ENCODE measurements around the gene DRC1.

DRC1 gene

GRCh38 chr2:26400723-26401122, 997 bp upstream of the DRC1 start:
- no peak for DNase-seq

- no peak for DNase-seq
These were observed 5.8 kb downstream of the DRC1 start for GRCh38 chr2:26407526-26407925.

GRCh38 chr2:26409785-26410184, 8.1 kb downstream of the DRC1 start:
- DNase-seq: no peak

- DNase-seq: no peak
These were observed 9.1 kb downstream of the DRC1 start for GRCh38 chr2:26410764-26411243.

GRCh38 chr2:26411419-26411818, 9.7 kb downstream of the DRC1 start:
- DNase-seq: no peak

GRCh38 chr2:26412091-26412673, 10.5 kb downstream of the DRC1 start:
- no peak for DNase-seq

- no peak for DNase-seq
These were observed 12.6 kb downstream of the DRC1 start for GRCh38 chr2:26414311-26414710.

- DNase-seq: no peak
These were observed 20.2 kb downstream of the DRC1 start for GRCh38 chr2:26421961-26422360.

- DNase-seq: no peak
These were observed 21.4 kb downstream of the DRC1 start for GRCh38 chr2:26422947-26423629.

GRCh38 chr2:26423750-26424149, 22.0 kb downstream of the DRC1 start:
- DNase-seq: no peak

GRCh38 chr2:26424221-26424620, 22.5 kb downstream of the DRC1 start:
- DNase-seq: no peak

GRCh38 chr2:26428846-26429245, 27.1 kb downstream of the DRC1 start:
- DNase-seq: no peak

GRCh38 chr2:26429779-26430578, 28.3 kb downstream of the DRC1 start:
- peak; percentile 15 for DNase-seq

- DNase-seq: no peak
These were observed 29.1 kb downstream of the DRC1 start for GRCh38 chr2:26430826-26431225.

GRCh38 chr2:26432363-26432762, 30.6 kb downstream of the DRC1 start:
- DNase-seq: no peak

- DNase-seq: no peak
These were observed 31.1 kb downstream of the DRC1 start for GRCh38 chr2:26432859-26433258.

GRCh38 chr2:26435106-26435505, 33.4 kb downstream of the DRC1 start:
- DNase-seq: no peak

- no peak for DNase-seq
These were observed 36.8 kb downstream of the DRC1 start for GRCh38 chr2:26438526-26438925.

GRCh38 chr2:26438926-26439325, 37.2 kb downstream of the DRC1 start:
- no peak for DNase-seq

GRCh38 chr2:26442301-26442700, 40.6 kb downstream of the DRC1 start:
- no peak for DNase-seq

GRCh38 chr2:26442707-26443106, 41.0 kb downstream of the DRC1 start:
- DNase-seq: no peak

GRCh38 chr2:26444236-26444635, 42.5 kb downstream of the DRC1 start:
- no peak for DNase-seq

- no peak for DNase-seq
These were observed 46.9 kb downstream of the DRC1 start for GRCh38 chr2:26448651-26449050.
